ENCODE data around the gene MRPS22.
A peak's percentile ranks its signal among the peaks of the same experiment; 100 is the strongest.
"Not testable (repeated sequence)": the region's sequence is repeated elsewhere in the genome, so short reads cannot be mapped to it uniquely, and the experiment has no call there.

The MRPS22 gene

DNA sequence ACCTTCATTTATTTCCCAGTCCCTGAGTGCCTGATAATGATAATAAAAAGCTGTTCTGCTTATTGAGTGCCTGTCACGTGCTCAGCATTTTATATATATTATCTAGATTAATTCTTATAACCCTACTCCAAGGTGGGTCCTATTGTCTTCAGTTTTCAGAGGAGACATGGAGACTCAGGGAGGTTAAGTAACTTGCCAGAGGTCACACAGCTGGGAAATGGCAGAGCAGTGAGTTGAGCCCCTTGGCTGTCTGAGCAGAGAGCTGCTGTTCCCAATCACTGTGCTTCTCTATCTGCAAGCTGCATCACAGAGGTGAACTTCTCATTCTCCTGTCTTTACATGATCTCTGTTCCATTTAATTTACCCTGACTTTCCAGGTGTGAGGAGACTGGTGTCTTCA is 32.3 kb upstream of the MRPS22 start:
- DNase-seq (ENCODE audit: low read depth in 2 of 2), result no peak

DNA sequence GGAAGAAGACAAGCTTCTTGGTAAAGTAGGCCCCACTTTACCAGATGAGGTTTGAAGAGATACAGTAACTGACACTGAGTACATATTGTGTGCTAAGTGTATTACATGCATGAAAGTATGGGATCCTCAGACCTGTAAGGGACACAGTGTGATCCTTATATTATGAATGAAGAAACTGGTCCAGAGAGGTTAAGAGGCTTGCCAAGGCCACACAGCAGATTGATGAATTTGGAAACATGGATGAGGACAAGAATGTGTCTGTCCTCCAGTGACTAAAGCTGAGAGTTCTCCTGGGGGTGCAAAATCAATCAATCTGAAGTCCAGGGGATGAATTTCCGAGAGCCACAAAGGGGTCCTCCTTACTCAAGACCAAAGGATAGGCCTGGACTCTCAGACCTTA is 31.4 kb upstream of the MRPS22 start:
- DNase-seq (ENCODE audit: low read depth in 2 of 2), result no peak

DNA sequence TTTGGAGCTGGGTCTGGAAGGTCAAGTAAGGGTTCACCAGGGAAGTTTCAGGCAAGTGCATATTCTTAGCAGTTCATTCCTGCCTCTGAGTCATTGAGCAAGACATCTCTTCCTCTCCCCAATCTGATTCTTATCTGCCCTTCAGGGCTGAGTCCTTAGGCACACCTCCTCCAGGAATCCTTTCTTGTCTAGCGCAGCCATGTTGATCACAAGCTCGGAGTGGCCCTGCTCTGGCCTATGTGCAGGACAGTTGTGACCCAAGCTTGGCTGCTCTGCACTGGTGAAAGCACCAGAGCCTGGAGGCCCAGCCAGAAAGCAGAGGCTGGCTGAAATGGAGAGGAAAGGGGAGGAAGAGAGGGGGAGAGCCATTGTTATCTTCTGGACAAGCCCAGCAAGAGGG is 30.9 kb upstream of the MRPS22 start:
- DNase-seq (ENCODE audit: low read depth in 2 of 2), result no peak

DNA sequence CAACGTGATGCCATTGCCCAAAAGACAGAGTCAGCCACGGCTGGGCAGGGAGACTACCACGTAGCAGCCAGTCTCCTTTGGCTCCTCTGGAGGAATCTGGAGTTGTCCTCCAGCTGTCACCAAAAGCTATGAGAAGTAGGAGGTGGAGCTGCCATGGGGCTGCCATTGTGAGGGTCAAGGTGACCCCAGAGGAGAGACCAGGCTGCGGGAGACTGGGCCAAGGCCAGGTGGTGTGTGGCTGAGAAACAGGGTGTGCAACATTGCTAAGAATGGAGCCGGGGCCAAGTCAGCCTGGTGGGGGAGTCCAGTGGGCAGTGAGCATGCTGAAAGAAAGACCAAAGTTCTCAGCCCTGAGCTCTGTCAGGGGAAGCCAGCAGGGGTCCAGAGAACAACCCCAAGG is 29.9 kb upstream of the MRPS22 start:
- DNase-seq (ENCODE audit: low read depth in 2 of 2), result no peak

DNA sequence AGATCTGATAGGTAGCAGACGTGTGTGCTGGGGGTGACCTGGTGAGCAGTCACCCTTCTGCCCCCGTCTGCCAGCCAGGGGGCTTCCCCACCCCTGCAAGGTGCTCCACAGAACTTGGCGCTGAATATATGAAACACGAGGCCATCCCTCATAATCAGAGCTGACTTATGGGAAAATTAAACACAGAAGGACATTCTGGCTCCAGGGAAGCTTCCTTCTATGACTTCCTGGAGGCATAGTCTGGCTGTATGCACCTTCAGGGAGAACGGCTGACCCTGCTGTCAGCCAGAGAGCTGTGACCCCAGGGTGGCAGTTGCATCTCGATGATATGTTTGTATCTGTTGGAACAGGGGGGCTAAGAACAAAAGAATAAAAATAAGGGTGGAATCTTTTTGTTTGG is 26.6 kb upstream of the MRPS22 start:
- DNase-seq (ENCODE audit: low read depth in 2 of 2), result no peak

DNA sequence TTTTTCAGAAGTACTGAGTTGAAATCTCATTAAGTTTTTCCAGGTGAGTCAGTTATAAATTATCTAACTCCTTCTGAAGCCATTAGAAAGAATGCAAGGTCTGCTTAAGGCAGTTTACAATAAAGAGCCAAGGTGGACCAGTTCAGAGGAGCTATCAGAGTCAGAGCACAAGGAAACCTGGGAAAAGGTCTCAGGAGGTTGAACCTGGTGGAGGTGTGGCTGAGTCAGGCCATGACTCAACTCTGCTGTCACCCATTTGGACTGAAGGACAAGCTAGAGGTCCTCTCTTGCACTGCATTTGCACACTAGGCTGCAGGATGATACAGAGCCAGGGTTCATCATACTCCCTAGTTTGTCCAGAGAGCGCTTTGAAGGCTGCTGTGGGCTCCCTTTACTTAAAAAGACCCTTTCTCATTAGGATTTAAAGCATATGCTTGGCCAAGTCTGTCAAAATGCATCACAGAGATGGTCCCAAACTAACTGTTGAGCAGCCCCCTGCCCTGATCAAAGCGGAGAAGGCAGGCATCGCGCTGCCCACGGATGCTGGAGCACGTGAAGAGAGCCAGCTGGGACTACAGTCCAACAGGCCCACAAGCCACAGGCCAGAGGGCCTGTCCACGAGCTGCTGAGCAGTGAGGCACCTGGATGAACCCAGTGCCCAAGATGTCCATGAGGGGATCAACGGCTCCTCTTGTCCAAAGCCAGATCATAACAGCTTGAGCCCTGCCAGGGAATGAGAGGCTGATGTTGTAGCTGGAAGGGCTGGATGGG is 26.0 kb upstream of the MRPS22 start:
- no peak for DNase-seq (ENCODE audit: low read depth in 2 of 2)

DNA sequence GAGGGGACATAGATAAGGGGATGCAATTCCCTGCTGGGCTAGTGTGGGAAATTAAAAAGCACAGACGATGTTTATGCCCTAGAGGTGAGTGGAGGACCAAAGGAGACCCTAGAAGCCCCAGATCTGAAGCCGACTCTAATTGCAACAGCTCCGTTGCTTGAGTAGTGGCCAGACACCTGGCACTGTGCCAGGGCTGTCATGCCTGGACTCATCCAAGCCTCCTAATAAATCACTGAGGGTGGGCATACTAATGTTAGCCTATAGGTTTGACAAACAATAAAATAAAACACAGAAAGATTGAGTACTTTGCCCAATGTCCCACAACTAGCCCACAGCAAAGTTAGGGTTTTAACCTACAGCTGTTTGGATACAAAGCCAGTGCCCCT is 25.4 kb upstream of the MRPS22 start:
- no peak for DNase-seq (ENCODE audit: low read depth in 2 of 2)

DNA sequence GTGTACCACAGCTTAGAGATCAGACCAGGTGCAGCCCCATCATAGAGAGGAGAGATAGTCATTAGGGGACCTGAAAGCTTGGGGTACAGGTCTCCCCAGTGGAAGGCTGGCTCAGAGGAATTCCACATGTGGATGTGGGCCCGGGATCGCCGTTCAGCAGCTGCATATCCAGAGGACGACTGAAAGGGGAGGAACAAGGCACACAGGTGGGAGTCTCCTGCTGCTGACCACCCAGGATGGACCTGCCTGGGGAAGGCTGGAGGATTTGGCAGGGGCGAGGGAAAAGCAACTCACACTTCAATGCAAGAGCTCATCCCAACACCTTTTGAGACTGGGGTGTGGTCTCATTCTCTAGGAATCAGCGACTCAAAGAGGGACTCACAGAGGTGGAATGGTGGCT is 25.0 kb upstream of the MRPS22 start:
- DNase-seq (ENCODE audit: low read depth in 2 of 2), result no peak

DNA sequence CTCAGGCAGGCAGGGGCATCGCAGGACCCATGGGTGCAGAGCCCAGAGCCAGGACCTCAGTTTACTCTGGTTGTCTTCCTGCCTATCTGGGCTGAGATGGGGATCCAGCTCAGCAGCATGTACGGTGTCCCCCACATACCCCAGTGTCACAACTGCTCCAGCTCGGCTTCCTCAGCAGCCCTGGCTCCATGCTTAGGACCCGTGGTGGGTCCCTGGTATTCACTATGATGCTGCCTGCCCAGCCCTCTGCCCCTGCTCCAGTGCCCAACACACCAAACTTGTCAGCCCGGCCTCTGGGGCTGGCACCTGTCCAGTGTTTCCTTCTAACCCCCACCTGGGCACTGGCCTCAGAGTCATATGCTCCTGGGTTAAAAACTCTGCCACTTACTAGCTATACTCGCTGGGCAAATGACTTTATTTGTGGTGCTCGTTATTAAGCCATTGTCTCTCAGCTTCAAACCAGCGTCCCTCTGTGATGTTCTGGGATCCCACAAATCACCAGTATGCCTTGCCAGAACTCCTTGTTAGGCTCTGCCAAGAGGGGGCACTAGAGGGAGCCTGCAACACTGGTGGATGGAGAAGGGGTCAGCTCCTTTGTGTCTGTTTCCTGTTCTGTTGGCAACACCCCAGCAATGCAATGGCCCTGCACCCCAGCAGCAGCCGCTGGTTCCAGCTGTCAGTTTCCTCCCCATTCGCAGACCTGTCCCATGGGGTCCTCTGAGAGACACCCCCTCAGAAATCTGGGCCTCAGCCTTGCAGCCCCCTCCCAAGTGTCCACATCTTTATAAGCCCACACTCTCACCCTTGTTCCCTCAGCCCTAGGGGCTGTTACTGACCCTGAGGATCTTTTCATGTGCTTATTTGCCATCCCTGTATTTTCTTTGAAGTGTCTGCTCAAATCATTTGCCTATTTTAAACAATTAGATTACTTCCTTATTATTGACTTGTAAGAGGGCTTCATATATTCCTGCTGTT is 24.1 kb upstream of the MRPS22 start:
- no peak for DNase-seq (ENCODE audit: low read depth in 2 of 2)

DNA sequence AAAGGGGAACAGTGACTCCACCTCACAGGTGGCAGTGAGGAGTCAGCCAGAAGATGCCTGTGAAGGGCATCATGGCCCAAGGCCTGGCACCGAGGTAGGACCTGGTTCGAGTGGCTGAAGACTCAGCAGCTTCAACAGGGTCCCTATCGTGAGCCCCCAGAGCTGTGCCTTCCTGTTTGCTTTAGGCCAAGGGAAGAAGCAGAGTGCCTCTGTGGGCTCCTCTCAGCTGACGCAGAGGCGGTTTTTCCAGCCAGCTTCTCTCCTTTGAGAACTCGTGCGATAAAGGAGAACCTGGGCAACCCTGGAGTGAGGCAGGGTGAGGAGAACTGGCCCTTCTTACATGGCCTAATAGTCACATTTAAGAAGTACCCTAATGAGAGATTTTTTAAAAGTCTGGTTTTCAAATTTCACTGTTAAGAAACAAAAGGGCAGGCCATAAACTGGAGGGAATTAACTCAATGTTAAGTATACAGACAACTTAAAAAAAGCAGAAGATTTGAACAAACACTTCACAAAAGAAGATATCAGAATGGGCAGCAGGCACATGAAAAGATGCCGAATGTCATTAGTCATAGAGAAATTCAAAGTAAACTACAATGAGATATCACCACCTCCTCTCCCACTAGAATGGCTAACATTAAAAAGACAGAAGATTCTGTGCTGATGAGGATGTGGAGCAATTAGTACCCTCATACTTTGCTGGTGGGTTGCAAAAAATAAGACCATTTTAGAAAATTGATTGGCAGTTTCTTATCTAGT is 23.1 kb upstream of the MRPS22 start:
- DNase-seq (ENCODE audit: low read depth in 2 of 2), result no peak

DNA sequence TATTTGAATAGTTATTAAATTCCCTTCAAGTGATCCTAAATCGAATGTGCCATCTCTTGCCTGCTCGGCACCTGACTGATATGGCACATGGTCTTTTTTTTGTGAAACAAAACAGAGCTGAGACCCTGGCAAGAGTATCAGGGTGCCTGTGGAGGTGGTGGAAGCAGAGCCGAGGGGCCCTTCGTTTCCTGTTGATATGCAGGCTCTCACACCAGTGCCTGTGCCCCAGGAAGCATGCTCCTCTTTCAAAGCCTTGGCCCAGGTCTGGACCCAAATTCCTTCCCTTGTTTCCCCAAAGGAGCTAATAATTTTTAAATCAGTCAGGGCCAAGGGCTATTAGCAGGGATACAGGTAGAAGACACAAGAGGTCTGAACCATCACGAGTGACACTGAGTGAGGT is 21.5 kb upstream of the MRPS22 start:
- DNase-seq (ENCODE audit: low read depth in 2 of 2), result no peak

DNA sequence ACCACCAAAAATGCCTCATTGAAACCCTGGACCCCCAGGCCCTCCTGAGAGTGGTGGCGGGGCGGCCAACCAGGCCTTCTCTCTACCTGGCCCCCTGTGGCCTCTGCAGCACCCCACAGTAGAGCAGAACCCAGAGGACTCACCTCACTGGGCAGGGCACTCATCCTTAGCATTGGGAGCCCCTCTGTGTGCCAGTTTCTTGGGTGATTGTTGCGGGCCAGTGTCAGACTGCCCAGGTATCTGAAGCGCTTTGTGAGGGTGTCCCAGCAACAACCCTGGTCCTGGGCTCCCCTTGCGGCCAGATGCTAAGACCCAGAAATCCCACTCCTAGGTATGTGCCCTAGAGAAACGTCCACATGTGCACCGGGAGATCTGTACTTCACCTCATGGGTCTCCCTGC is 20.7 kb upstream of the MRPS22 start:
- no peak for DNase-seq (ENCODE audit: low read depth in 2 of 2)

DNA sequence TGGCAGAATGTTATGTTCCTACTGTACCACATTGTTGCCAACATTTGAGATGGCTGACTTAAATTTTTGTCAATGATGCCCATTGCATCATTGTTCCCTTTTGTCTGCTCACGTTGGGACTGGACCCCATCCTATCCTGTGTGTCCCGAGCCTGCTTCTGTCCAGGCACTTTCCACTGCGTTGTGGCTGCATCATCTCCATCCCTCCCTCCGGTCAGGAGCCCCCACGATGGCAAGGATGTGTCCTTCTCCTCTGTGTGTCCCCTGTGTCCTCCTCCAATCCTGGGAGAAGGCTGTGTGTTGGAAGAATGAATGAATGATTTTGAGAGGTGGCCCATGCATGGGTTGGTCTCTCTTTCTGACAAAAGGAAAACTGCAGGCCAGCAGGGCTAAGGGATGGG is 19.4 kb upstream of the MRPS22 start:
- no peak for DNase-seq (ENCODE audit: low read depth in 2 of 2)

DNA sequence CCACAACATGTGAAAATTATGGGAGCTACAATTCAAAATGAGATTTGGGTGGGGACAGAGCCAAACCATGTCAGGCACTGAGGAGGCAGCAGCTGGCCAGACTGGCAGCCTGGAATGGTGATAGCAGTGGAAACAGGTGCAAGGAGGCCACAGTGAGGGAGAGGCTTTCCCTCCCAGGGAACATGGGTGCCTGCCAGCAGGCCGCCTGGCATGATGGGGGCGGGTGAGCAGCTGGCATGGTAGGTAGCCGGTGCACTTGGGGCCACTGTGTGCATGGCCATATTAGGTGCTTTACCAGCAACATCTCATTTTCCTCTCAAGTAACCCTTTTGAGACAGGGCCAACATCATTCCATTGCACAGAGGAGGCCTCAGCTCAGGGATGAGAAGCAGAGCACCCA is 18.3 kb upstream of the MRPS22 start:
- DNase-seq (ENCODE audit: low read depth in 2 of 2), result no peak

DNA sequence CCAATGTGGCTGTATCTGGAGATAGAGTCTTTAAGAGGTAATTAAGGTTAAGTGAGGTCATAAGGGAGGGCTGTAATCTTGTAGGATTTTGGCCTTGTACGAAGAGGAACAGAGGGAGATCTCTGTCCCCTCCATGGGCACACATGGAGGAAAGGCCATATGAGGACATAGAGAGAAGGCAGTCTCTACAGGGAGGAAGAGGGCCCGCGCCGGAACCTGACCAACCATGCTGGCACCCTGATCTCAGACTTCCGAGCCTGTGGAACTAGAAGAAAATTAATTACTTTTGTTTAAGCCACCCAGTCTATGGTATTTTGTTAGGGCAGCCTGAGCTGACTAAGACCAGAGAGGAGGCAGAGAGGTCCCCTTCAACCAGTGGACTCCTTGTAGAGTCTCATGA is 17.7 kb upstream of the MRPS22 start:
- no peak for DNase-seq (ENCODE audit: low read depth in 2 of 2)

DNA sequence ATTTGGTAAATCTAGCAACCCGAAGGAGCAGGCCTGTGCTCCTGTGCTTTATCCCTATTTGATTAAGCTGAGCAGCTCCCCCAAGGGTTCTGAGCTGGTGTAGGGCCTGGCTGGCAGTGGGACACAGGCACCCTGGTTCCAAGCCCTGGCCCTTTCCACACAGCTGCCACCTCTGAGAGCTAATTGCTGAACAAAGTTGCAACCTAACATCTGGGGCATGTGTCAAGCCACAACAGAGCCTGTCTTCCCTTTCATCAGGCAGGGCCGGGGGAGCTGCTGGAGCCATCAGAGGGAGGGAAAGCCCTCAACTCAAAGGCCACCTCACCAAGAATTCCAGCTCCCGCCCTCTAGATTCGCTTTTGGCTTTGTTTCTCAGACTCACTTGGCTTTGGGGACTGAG is 17.1 kb upstream of the MRPS22 start:
- DNase-seq (ENCODE audit: low read depth in 2 of 2), result no peak

DNA sequence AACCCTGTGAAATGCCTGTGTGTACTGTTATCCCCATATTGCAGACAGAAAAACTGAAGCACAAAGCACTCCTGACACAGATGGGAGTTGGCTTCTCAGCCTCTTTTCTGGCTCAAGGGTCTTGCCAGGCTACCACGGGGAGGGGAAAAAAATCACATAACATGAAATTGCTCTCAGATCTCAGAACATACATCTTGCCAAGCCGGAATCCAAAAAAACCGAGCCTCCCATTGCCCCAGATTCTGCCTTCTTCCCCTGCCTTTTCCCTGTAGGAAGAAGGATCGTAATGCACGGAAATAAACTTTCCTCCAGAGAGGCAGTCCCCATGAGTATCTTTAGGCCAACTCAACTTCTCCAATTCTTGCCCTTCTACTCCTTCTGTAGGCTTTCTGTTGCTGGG is 16.6 kb upstream of the MRPS22 start:
- no peak for DNase-seq (ENCODE audit: low read depth in 2 of 2)

DNA sequence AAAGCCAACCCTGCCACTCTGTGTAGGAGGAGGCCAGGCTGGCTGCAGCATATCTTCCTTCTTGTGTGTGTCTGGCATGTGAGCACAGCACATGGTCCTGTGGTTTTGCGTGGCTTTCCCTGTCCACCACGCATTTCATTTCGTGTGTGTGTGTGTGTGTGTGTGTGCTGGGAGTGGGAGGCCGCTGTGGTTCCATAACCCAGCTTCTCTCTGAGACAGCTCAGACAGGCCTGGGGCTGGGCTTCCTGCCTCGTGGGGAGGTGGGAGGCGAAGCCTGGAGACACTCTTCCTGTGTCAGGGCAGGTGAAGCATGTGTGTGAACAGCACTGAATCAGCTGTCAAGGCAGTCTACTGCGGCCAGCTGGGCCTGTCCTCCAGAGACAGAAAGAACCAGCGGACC is 16.0 kb upstream of the MRPS22 start:
- DNase-seq (ENCODE audit: low read depth in 2 of 2), result no peak

DNA sequence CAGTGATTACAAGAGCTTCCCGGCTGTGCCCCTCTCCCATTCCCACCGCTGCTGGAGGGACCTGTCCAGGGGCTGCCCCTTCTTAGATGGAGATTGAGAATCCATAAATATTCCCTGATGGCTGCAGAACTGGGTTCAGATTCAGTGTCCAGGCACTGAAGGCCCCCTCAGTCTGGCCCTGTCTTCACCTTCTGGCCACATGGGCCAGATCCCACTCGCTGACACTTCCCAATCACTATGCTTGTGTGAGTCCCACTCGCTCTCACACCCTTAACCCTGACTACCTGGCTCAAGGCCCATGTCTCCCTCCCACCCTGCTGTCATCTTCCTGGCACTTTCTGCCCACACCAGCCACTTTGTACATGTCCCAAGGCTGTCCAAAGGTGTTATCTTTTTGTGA is 15.5 kb upstream of the MRPS22 start:
- DNase-seq (ENCODE audit: low read depth in 2 of 2), result no peak

DNA sequence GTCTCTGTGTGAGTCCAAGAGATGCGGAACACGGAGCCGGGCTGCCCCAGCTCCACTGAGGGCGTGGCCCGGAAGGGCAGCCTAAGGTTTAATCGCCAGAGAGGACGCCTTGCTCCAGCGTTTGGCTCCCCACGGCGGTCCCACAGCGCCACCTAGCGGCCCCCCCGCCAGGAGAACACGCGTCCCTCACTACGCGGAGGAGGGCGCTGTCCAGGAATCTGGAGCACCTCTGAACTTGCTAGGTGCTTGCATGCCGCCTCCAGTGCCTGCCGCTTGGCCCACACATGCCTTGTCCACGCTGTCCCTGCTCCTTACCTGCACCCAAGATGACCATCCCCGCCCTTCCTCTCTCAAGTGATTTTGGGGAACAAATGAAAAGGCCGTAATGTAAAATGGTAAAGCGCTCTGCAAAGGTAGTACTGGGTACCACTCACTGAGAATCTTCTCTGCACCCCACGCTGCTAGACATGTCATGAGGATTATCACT is 14.4 kb upstream of the MRPS22 start:
- DNase-seq (ENCODE audit: low read depth in 2 of 2), result peak; percentile 66 to 72

DNA sequence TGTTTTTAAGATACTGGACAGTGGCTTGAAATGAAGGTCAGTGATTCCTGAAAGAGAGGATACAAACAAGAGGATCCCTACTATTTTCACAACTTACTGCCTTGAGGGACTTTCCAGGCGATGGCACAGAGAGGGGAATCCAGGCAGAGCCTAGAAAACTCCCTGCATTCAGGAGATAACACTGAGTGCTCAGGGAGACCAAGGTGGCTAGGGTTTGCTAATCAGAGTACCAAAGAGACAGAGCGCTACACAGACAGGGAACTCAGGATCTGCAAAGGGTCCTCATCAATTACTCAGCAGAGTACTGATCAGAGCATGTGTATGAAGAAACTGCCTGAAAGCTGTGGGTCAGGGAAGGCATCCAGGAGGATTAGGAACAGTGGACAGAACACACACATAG is 11.7 kb upstream of the MRPS22 start:
- DNase-seq (ENCODE audit: low read depth in 2 of 2), result no peak

DNA sequence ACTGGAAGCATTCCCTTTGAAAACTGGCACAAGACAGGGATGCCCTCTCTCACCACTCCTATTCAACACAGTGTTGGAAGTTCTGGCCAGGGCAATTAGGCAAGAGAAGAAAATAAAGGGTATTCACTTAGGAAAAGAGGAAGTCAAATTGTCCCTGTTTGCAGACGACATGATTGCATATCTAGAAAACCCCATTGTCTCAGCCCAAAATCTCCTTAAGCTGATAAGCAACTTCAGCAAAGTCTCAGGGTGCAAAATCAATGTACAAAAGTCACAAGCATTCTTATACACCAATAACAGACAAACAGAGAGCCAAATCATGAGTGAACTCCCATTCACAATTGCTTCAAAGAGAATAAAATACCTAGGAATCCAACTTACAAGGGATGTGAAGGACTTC is 9.1 kb upstream of the MRPS22 start:
- DNase-seq (ENCODE audit: low read depth in 2 of 2), result not testable (repeated sequence)

Measured in stimulated activated CD8-positive, alpha-beta memory T cell treated with anti-CD3 and anti-CD28 coated beads, Interleukin-2, amount 100 ng/mL, for 1 hour (primary cell).